ENCODE data around the gene POLD4. TPM values are rescaled to one million over a fixed set of nuclear protein-coding genes. Genes with fewer than 3 reads are reported as not detected.

POLD4 gene
- total and polyA plus RNA-seq, 2 of the 13 experiments (the other 11 are each of a cell fraction or from before 2014, with no cell fraction given): 10.5 to 27.4 TPM

DNA sequence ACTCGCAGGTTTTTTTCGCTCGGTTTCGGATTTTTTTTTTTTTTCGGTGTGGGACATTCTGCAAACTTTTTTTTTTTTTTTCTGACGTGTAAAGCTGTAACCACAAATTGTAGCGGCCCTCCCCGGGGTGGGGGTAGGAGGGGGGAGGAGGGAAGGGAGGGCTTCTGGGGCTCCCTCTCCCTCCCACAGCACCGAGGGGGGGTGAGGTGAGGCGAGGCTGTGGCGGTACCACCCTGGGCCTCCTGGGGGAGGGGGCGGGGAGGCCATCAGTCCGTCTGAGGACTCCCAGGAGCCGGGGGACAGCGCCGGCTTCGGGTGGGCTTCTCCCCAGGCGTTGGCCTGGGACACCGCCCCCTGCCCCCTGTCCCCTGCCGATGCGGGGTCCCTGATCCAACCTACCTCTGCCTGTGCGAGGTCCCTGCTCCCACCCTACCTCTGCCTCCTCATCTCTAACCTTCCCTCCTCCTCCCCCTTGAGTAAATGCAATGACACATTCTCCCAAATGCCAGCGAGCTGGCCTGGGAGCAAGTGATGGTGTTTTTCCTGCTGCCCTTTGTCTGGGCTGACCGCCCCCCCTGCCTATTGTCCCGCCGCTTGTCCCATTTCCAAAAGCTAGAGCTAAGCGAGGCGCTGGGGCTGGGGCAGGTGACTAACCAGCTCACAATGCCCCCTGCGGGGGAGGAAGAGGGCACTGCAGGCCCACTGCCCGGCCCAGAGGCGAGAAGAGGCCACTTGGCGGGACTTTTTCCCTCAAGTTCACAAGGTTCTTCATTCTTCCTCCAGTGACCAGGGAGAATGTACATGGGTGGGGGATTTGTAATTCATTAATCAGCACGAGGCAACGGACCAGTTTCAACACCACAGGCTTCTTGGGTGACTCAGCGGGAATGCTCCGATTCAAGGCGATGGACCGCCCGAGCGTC lies 20.6 kb upstream of the POLD4 start (continued):
- TF ChIP-seq, protein P1, sequence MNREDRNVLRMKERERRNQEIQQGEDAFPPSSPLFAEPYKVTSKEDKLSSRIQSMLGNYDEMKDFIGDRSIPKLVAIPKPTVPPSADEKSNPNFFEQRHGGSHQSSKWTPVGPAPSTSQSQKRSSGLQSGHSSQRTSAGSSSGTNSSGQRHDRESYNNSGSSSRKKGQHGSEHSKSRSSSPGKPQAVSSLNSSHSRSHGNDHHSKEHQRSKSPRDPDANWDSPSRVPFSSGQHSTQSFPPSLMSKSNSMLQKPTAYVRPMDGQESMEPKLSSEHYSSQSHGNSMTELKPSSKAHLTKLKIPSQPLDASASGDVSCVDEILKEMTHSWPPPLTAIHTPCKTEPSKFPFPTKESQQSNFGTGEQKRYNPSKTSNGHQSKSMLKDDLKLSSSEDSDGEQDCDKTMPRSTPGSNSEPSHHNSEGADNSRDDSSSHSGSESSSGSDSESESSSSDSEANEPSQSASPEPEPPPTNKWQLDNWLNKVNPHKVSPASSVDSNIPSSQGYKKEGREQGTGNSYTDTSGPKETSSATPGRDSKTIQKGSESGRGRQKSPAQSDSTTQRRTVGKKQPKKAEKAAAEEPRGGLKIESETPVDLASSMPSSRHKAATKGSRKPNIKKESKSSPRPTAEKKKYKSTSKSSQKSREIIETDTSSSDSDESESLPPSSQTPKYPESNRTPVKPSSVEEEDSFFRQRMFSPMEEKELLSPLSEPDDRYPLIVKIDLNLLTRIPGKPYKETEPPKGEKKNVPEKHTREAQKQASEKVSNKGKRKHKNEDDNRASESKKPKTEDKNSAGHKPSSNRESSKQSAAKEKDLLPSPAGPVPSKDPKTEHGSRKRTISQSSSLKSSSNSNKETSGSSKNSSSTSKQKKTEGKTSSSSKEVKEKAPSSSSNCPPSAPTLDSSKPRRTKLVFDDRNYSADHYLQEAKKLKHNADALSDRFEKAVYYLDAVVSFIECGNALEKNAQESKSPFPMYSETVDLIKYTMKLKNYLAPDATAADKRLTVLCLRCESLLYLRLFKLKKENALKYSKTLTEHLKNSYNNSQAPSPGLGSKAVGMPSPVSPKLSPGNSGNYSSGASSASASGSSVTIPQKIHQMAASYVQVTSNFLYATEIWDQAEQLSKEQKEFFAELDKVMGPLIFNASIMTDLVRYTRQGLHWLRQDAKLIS (CRISPR knock-in tag; IDR thresholded peaks at IDR 0.05): no peak
- TF ChIP-seq, protein P2, sequence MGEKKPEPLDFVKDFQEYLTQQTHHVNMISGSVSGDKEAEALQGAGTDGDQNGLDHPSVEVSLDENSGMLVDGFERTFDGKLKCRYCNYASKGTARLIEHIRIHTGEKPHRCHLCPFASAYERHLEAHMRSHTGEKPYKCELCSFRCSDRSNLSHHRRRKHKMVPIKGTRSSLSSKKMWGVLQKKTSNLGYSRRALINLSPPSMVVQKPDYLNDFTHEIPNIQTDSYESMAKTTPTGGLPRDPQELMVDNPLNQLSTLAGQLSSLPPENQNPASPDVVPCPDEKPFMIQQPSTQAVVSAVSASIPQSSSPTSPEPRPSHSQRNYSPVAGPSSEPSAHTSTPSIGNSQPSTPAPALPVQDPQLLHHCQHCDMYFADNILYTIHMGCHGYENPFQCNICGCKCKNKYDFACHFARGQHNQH (CRISPR knock-in tag; IDR thresholded peaks at IDR 0.05): 0 out of 2 replicates have a peak, but pooled peaks have one; percentile 24
- TF ChIP-seq HOXA7 (CRISPR knock-in tag; IDR thresholded peaks at IDR 0.05): no peak
- no peak for TF ChIP-seq MED8 (CRISPR knock-in tag; IDR thresholded peaks at IDR 0.05; ENCODE audit: insufficient replicate concordance)
- TF ChIP-seq, protein P3, sequence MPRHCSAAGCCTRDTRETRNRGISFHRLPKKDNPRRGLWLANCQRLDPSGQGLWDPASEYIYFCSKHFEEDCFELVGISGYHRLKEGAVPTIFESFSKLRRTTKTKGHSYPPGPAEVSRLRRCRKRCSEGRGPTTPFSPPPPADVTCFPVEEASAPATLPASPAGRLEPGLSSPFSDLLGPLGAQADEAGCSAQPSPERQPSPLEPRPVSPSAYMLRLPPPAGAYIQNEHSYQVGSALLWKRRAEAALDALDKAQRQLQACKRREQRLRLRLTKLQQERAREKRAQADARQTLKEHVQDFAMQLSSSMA (CRISPR knock-in tag; IDR thresholded peaks at IDR 0.05): no peak
- TF ChIP-seq ARNT2 (CRISPR knock-in tag; IDR thresholded peaks at IDR 0.05; ENCODE audit: low read depth): no peak
- TF ChIP-seq MTA3 (CRISPR knock-in tag; IDR thresholded peaks at IDR 0.05): no peak
- TF ChIP-seq, protein P4, sequence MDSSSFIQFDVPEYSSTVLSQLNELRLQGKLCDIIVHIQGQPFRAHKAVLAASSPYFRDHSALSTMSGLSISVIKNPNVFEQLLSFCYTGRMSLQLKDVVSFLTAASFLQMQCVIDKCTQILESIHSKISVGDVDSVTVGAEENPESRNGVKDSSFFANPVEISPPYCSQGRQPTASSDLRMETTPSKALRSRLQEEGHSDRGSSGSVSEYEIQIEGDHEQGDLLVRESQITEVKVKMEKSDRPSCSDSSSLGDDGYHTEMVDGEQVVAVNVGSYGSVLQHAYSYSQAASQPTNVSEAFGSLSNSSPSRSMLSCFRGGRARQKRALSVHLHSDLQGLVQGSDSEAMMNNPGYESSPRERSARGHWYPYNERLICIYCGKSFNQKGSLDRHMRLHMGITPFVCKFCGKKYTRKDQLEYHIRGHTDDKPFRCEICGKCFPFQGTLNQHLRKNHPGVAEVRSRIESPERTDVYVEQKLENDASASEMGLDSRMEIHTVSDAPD (CRISPR knock-in tag; IDR thresholded peaks at IDR 0.05): no peak
- TF ChIP-seq, protein P5, sequence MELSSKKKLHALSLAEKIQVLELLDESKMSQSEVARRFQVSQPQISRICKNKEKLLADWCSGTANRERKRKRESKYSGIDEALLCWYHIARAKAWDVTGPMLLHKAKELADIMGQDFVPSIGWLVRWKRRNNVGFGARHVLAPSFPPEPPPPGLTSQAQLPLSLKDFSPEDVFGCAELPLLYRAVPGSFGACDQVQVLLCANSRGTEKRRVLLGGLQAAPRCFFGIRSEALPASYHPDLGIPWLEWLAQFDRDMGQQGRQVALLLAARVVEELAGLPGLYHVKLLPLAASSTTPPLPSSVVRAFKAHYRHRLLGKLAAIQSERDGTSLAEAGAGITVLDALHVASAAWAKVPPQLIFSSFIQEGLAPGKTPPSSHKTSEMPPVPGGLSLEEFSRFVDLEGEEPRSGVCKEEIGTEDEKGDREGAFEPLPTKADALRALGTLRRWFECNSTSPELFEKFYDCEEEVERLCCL (CRISPR knock-in tag; IDR thresholded peaks at IDR 0.05; ENCODE audit: borderline replicate concordance): no peak
- TF ChIP-seq KAT2B (IDR thresholded peaks at IDR 0.05; ENCODE audit: borderline replicate concordance, low read depth, low read length): no peak
- TF ChIP-seq, protein P6, sequence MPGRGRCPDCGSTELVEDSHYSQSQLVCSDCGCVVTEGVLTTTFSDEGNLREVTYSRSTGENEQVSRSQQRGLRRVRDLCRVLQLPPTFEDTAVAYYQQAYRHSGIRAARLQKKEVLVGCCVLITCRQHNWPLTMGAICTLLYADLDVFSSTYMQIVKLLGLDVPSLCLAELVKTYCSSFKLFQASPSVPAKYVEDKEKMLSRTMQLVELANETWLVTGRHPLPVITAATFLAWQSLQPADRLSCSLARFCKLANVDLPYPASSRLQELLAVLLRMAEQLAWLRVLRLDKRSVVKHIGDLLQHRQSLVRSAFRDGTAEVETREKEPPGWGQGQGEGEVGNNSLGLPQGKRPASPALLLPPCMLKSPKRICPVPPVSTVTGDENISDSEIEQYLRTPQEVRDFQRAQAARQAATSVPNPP (CRISPR knock-in tag; IDR thresholded peaks at IDR 0.05): no peak
- no peak for TF ChIP-seq ZNF660 (CRISPR knock-in tag; IDR thresholded peaks at IDR 0.05; ENCODE audit: borderline replicate concordance, low read depth)
- TF ChIP-seq, protein P7, sequence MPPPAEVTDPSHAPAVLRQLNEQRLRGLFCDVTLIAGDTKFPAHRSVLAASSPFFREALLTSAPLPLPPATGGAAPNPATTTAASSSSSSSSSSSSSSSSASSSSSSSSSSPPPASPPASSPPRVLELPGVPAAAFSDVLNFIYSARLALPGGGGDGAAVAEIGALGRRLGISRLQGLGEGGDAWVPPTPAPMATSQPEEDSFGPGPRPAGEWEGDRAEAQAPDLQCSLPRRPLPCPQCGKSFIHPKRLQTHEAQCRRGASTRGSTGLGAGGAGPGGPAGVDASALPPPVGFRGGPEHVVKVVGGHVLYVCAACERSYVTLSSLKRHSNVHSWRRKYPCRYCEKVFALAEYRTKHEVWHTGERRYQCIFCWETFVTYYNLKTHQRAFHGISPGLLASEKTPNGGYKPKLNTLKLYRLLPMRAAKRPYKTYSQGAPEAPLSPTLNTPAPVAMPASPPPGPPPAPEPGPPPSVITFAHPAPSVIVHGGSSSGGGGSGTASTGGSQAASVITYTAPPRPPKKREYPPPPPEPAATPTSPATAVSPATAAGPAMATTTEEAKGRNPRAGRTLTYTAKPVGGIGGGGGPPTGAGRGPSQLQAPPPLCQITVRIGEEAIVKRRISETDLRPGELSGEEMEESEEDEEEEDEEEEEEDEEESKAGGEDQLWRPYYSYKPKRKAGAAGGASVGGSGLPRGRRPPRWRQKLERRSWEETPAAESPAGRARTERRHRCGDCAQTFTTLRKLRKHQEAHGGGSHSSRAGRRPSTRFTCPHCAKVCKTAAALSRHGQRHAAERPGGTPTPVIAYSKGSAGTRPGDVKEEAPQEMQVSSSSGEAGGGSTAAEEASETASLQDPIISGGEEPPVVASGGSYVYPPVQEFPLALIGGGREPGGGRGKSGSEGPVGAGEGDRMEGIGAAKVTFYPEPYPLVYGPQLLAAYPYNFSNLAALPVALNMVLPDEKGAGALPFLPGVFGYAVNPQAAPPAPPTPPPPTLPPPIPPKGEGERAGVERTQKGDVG (CRISPR knock-in tag; IDR thresholded peaks at IDR 0.05; ENCODE audit: borderline replicate concordance): no peak
